WTC11 (cell line): ENCODE results near the gene MED12L.

Source experiments
- ESRRA ChIP-seq: sonication (generic); formaldehyde crosslinking; IDR thresholded peaks from 2 replicates; pipeline ENCODE4 v1.8.1; 2022; ENCODE audit warnings: mild to moderate bottlenecking, missing genetic modification reagents, borderline replicate concordance
- NR2C2 ChIP-seq: sonication (generic); formaldehyde crosslinking; IDR thresholded peaks from 2 replicates; pipeline ENCODE4 v1.8.0; 2022; ENCODE audit warnings: mild to moderate bottlenecking, missing genetic modification reagents
- TF ChIP-seq, protein P1 (sequence below): sonication (generic); formaldehyde crosslinking; IDR thresholded peaks from 2 replicates; pipeline ENCODE4 v1.8.0; 2022; ENCODE audit warnings: mild to moderate bottlenecking, missing genetic modification reagents

DNA sequence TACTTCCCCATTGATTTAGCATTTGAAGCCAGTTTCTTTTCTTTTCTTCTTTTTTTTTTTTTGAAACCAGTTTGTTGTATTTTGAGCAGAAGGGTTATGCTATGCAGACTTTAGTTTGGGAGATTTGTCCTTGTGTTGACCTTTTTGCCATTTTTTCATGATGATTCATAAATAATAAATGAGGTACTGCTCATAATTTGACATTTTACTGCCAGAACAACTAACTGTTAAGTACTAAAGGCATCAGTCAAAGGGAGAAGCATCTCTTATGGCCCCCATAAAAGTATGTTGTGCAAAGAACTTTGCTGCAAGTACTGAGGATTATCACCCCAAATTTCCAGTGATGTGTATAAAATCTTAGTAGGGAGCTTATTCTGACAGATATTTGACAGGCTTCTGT, 232.8 kb downstream of the MED12L start:
- TF ChIP-seq NR2C2 (CRISPR knock-in tag) (no peak), ESRRA (no peak)
- TF ChIP-seq, protein P1, sequence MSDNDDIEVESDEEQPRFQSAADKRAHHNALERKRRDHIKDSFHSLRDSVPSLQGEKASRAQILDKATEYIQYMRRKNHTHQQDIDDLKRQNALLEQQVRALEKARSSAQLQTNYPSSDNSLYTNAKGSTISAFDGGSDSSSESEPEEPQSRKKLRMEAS (CRISPR knock-in tag): no peak
